B cell (primary cell): ENCODE data around the gene BFSP1. TPM values are rescaled to one million over a fixed set of nuclear protein-coding genes. Genes with fewer than 3 reads are reported as not detected.

Source experiments
- ATAC-seq: fragments of 200-7000 bp; cut with Tn5 transposase; one replicate; pipeline ENCODE4 v1.10.0; 2021; ENCODE audit warnings: low read depth, mild to moderate bottlenecking, moderate number of reproducible peaks, moderate library complexity
- CTCF ChIA-PET: fragments of 350-600 bp; sonication (Branson Sonifier 250); formaldehyde crosslinking; loops from one replicate; lab custom pipeline; 2021; ENCODE audit warnings: antibody characterized with exemption, inconsistent platforms; lab: Charles Lee
- POLR2A ChIA-PET: fragments of 350-600 bp; sonication (Branson Sonifier 250); formaldehyde crosslinking; loops from one replicate; lab custom pipeline; 2021; ENCODE audit warnings: antibody characterized with exemption; lab: Charles Lee
- DNase-seq: peaks from one replicate; pipeline ENCODE4 v3.0.0; 2013
- H2AFZ ChIP-seq: 2 replicates; pipeline ENCODE4 v1.6.1; 2012; ENCODE audit warnings: mild to moderate bottlenecking, low read depth, low read length; ENCODE audit not compliant: insufficient read depth, poor library complexity, severe bottlenecking
- H3K27ac ChIP-seq, 2 donors: 1 replicate in 1 of 2; 2 replicates in 1 of 2; pipeline ENCODE4 v1.5.1; 2012 to 2013; ENCODE audit warnings: low read length in 2 of 2, mild to moderate bottlenecking in 2 of 2, moderate library complexity in 1 of 2
- H3K27me3 ChIP-seq, 4 experiments: fragments of 200-600 bp in 1 of 4; sonication (generic) in 1 of 4; replicated peaks in 1 of 4; 1 replicate in 2 of 4; 2 replicates in 2 of 4; pipeline versions ENCODE4 v1.6.1 to v1.7.0; 2013 to 2016; ENCODE audit warnings: low read length in 3 of 4, mild to moderate bottlenecking in 2 of 4, mixed read lengths in 1 of 4, moderate library complexity in 1 of 4; ENCODE audit not compliant: insufficient read depth in 4 of 4, control insufficient read depth in 3 of 4; ENCODE audit errors: control extremely low read depth in 1 of 4
- H3K36me3 ChIP-seq, 2 experiments: replicated peaks in 1 of 2; 1 replicate in 1 of 2; 2 replicates in 1 of 2; pipeline versions ENCODE4 v1.6.1 to v1.7.1; 2013; ENCODE audit warnings: low read length in 1 of 2; ENCODE audit not compliant: insufficient read depth in 2 of 2, control insufficient read depth in 1 of 2; ENCODE audit errors: control extremely low read depth in 1 of 2, extremely low read depth in 1 of 2
- H3K4me1 ChIP-seq, 2 donors: fragments of 200-600 bp in 1 of 2; sonication (generic) in 1 of 2; 1 replicate in 1 of 2; 2 replicates in 1 of 2; pipeline versions ENCODE4 v1.5.1 to v1.6.1; 2013 to 2017; ENCODE audit warnings: low read length in 2 of 2; ENCODE audit not compliant: control insufficient read depth in 2 of 2, insufficient read depth in 2 of 2
- H3K4me2 ChIP-seq: replicated peaks from 2 replicates; pipeline ENCODE3; 2012; ENCODE audit warnings: mild to moderate bottlenecking, low read depth, low read length; ENCODE audit not compliant: poor library complexity, severe bottlenecking
- H3K4me3 ChIP-seq, 5 experiments: fragments of 200-600 bp in 1 of 5; sonication (generic) in 1 of 5; 1 replicate in 3 of 5; 2 replicates in 2 of 5; pipeline versions ENCODE4 v1.5.1 to v1.7.0; 2011 to 2016; ENCODE audit warnings: low read length in 4 of 5, mild to moderate bottlenecking in 4 of 5, low read depth in 2 of 5, control low read depth in 1 of 5, moderate library complexity in 1 of 5; ENCODE audit not compliant: insufficient read depth in 1 of 5; ENCODE audit errors: control extremely low read depth in 1 of 5, extremely low read depth in 1 of 5
- H3K79me2 ChIP-seq: fragments of 200-600 bp; sonication (generic); one replicate; pipeline ENCODE4 v1.6.0; 2016; ENCODE audit warnings: low read length; ENCODE audit not compliant: control insufficient read depth, insufficient read depth
- H3K9ac ChIP-seq: fragments of 200-600 bp; sonication (generic); 2 replicates; pipeline ENCODE4 v1.6.1; 2017; ENCODE audit warnings: mild to moderate bottlenecking, low read length, moderate library complexity
- H3K9me3 ChIP-seq, 3 donors: one replicate each; pipeline versions ENCODE4 v1.6.1 to v1.7.1; 2013; ENCODE audit warnings: low read length in 2 of 3; ENCODE audit not compliant: control insufficient read depth in 2 of 3, insufficient read depth in 1 of 3; ENCODE audit errors: control extremely low read depth in 1 of 3
- H4K20me1 ChIP-seq: 2 replicates; pipeline ENCODE4 v1.6.0; 2012; ENCODE audit warnings: mild to moderate bottlenecking, low read length; ENCODE audit not compliant: insufficient read depth, control insufficient read depth, poor library complexity, severe bottlenecking
- H3K27ac Mint-ChIP-seq: one replicate; pipeline ENCODE4 v1.8.0; 2021; ENCODE audit warnings: mixed read lengths
- H3K27me3 Mint-ChIP-seq: one replicate; pipeline ENCODE4 v1.8.0; 2021; ENCODE audit warnings: mixed read lengths
- H3K4me1 Mint-ChIP-seq: one replicate; pipeline ENCODE4 v1.8.0; 2021; ENCODE audit warnings: mixed read lengths
- H3K4me3 Mint-ChIP-seq: one replicate; pipeline ENCODE4 v1.8.0; 2021; ENCODE audit warnings: mixed read lengths
- H3K9me3 Mint-ChIP-seq: one replicate; pipeline ENCODE4 v1.8.0; 2022; ENCODE audit warnings: mixed read lengths; ENCODE audit not compliant: insufficient read depth
- EZH2 ChIP-seq: IDR thresholded peaks from 2 replicates; pipeline ENCODE4 v1.6.1; 2012; ENCODE audit warnings: borderline replicate concordance, low read depth, mild to moderate bottlenecking, moderate library complexity, low read length; ENCODE audit not compliant: insufficient read depth, poor library complexity, severe bottlenecking
- WGBS: methylation state at CpG from one replicate; pipeline ENCODE4 v1.1.5; 2013; ENCODE audit warnings: missing lambda C conversion rate; ENCODE audit not compliant: insufficient coverage; 5-methylcytosine and 5-hydroxymethylcytosine counted together
- intact Hi-C: fragments of 100-400 bp; cut with micrococcal nuclease; formaldehyde crosslinking; loops from one replicate; pipeline ENCODE4 v1.10.0; 2022
- polyA plus RNA-seq: library from polyadenylated mRNA; depleted of rRNA; stranded (reverse); fragments of >200 nt; gene quantifications from 2 replicates; pipeline ENCODE4 v1.2.3, GENCODE V29; 2012
- total RNA-seq, 2 donors: library from RNA; stranded (reverse); fragments of 120-200 nt in 1 of 2; gene quantifications; 1 replicate in 1 of 2; 2 replicates in 1 of 2; pipeline versions ENCODE4 v1.2.3 to v1.2.4, GENCODE V29; 2013 to 2022
- TF ChIP-seq, protein P1 (sequence below): fragments of 200-600 bp; IDR thresholded peaks from one replicate; pipeline ENCODE4 v1.8.0; 2022; ENCODE audit warnings: antibody characterized with exemption, mild to moderate bottlenecking

The BFSP1 gene
- total and polyA plus RNA-seq, 2 donors (not counting 1 experiment from before 2014, with no cell fraction given): not detected

DNA sequence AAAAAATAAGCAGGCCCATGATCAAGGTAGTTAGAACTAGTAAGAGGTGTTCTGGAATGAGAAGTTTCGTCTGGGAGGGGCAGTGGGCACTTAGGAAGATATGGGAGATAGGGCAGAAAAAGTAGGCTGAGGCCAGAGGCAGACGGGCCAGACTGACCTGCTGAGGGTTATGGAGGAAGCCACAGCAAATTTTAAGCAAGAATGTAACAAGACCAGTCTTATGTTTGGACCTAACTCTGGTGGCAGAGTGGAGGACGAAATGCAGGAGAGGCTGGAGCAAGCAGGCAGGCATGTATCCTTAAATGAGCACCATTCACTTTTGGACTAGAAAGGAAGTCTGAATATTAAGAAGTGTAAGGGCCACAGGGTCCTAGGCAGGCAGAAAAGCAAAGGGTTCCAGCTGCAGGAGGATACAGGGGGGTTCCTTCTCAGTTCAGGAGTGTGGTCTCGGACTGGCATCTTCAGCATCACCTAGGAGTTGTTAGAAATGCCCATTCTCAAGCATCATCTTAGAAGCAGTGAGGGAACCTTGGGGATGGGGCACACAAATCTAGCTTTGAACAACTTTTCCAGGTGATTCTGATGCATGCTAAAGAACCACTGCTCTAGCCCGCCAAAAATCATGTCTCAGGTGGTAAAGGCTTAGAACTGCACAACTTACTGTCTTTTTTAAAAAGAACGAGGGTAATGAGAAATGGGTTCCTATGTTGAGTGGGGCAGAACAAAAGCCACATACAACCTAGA lies 37.0 kb upstream of the BFSP1 start:
- no peak for ATAC-seq
- H3K4me2 ChIP-seq: no peak overlapping the region

DNA sequence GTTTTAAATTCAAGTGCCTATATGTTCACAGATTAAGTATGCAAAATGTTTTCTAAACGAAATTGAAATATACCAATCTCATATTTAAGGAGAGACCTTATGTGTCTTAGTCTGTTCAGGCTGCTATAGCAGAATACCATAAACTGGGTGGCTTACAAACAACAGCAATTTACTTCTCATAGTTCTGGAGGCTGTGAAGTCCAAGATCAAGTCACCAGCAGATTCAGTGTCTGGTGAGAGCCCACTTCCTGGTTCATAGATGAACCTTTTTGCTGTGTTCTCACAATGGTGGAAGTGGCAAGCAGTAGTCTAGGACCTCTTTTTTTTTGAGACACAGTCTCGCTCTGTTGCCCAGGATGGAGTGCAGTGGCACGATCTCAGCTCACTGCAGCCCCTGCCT lies 35.2 kb upstream of the BFSP1 start:
- Histone ChIP-seq H3K4me3 (no peak overlapping the region), H3K9ac (no peak overlapping the region), H3K36me3 (no peaks in the 10 kb centered on the region), H3K79me2 (peaks cover 11% of the 10 kb centered on the region), H3K4me1 (peaks cover 11 to 14% of the 10 kb centered on the region in 2 donors), H3K27me3 (peaks cover 0 to 12% (median 2%) of the 10 kb centered on the region in 4 experiments), H4K20me1 (no peaks in the 10 kb centered on the region), H2AFZ (no peak overlapping the region), H3K9me3 (peaks cover 0 to 5% (median 0%) of the 10 kb centered on the region in 3 donors), H3K27ac (no peak overlapping the region), H3K4me2 (no peak overlapping the region)
- H3K27me3 Mint-ChIP-seq: peaks cover 8% of the 10 kb centered on the region
- H3K9me3 Mint-ChIP-seq: peaks cover 4% of the 10 kb centered on the region
- H3K4me1 Mint-ChIP-seq: peaks cover 15% of the 10 kb centered on the region
- 81% methylated on average over 2 of the region's 3 CpGs for WGBS
- TF ChIP-seq, protein P1, sequence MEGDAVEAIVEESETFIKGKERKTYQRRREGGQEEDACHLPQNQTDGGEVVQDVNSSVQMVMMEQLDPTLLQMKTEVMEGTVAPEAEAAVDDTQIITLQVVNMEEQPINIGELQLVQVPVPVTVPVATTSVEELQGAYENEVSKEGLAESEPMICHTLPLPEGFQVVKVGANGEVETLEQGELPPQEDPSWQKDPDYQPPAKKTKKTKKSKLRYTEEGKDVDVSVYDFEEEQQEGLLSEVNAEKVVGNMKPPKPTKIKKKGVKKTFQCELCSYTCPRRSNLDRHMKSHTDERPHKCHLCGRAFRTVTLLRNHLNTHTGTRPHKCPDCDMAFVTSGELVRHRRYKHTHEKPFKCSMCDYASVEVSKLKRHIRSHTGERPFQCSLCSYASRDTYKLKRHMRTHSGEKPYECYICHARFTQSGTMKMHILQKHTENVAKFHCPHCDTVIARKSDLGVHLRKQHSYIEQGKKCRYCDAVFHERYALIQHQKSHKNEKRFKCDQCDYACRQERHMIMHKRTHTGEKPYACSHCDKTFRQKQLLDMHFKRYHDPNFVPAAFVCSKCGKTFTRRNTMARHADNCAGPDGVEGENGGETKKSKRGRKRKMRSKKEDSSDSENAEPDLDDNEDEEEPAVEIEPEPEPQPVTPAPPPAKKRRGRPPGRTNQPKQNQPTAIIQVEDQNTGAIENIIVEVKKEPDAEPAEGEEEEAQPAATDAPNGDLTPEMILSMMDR: no peak
- TF ChIP-seq EZH2: no peak
- H3K4me3 Mint-ChIP-seq: no peak overlapping the region
- ATAC-seq (no peak), DNase-seq (no peak)
- no peak overlapping the region for H3K27ac Mint-ChIP-seq
- intact Hi-C loops: no loop called here
- CTCF ChIA-PET: no interaction called here
- POLR2A ChIA-PET: no interaction called here

More for the DNA sequence above, 37.0 kb upstream of the BFSP1 start:
- Histone ChIP-seq H3K9me3 (peaks cover 0 to 5% (median 0%) of the 10 kb centered on the region in 3 donors), H3K36me3 (no peaks in the 10 kb centered on the region), H3K27ac (no peak overlapping the region), H3K79me2 (peaks cover 15% of the 10 kb centered on the region), H3K27me3 (peaks cover 0 to 12% (median 2%) of the 10 kb centered on the region in 4 experiments), H2AFZ (no peak overlapping the region), H3K9ac (no peak overlapping the region), H4K20me1 (no peaks in the 10 kb centered on the region), H3K4me1 (peaks cover 11 to 14% of the 10 kb centered on the region in 2 donors), H3K4me3 (no peak overlapping the region)
- intact Hi-C loops: no loop called here
- H3K27me3 Mint-ChIP-seq: peaks cover 8% of the 10 kb centered on the region
- DNase-seq: peak; percentile 15
- peaks cover 20% of the 10 kb centered on the region for H3K4me1 Mint-ChIP-seq
- ChIA-PET CTCF (no interaction called here), POLR2A (no interaction called here)
- H3K9me3 Mint-ChIP-seq: peaks cover 4% of the 10 kb centered on the region
- peak overlapping the region; percentile 61 for H3K4me3 Mint-ChIP-seq
- TF ChIP-seq, protein P1: no peak
- no peak for TF ChIP-seq EZH2
- WGBS: 100% methylated on average over 3 of the region's 6 CpGs
- no peak overlapping the region for H3K27ac Mint-ChIP-seq
